Thymus (tissue), 11 donors: ENCODE data around the gene LYPD5. TPM values are rescaled to one million over a fixed set of nuclear protein-coding genes. Genes with fewer than 3 reads are reported as not detected.
A peak's percentile ranks its signal among the peaks of the same experiment; 100 is the strongest.
"Not testable (repeated sequence)": the region's sequence is repeated elsewhere in the genome, so short reads cannot be mapped to it uniquely, and the experiment has no call there.

Experiments used
- DNase-seq, 9 donors: peaks; one replicate each; pipeline ENCODE4 v3.0.0-alpha.2; 2013; ENCODE audit warnings: low spot score in 9 of 9, low read depth in 6 of 9, missing footprints in 1 of 9
- H3K27ac ChIP-seq, 2 donors: one replicate each; pipeline ENCODE4 v1.5.1; 2013; ENCODE audit warnings: control low read depth in 1 of 2, low read depth in 1 of 2, low read length in 1 of 2, mild to moderate bottlenecking in 1 of 2, moderate library complexity in 1 of 2
- H3K27me3 ChIP-seq, 2 donors: one replicate each; pipeline ENCODE4 v1.5.1; 2013; ENCODE audit warnings: low read length in 1 of 2; ENCODE audit not compliant: control insufficient read depth in 2 of 2, insufficient read depth in 1 of 2
- H3K36me3 ChIP-seq, 2 donors: one replicate each; pipeline ENCODE4 v1.5.1; 2013; ENCODE audit warnings: low read length in 1 of 2, mild to moderate bottlenecking in 1 of 2, moderate library complexity in 1 of 2; ENCODE audit not compliant: control insufficient read depth in 2 of 2, insufficient read depth in 2 of 2
- H3K4me1 ChIP-seq, 2 donors: one replicate each; pipeline ENCODE4 v1.5.1; 2013; ENCODE audit warnings: low read length in 2 of 2; ENCODE audit not compliant: control insufficient read depth in 2 of 2, insufficient read depth in 2 of 2
- H3K4me3 ChIP-seq, 2 donors: one replicate each; pipeline ENCODE4 v1.5.1; 2013; ENCODE audit warnings: low read length in 2 of 2, control low read depth in 1 of 2, mild to moderate bottlenecking in 1 of 2
- H3K9me3 ChIP-seq, 2 donors: one replicate each; pipeline ENCODE4 v1.5.1; 2013; ENCODE audit warnings: low read length in 1 of 2, mild to moderate bottlenecking in 1 of 2; ENCODE audit not compliant: control insufficient read depth in 2 of 2, insufficient read depth in 1 of 2
- WGBS: extraction: QIAGEN DNeasy Blood & Tissue Kit; methylation state at CpG from one replicate; pipeline ENCODE4 v1.1.7; 2013; 5-methylcytosine and 5-hydroxymethylcytosine counted together
- polyA plus RNA-seq: library from polyadenylated mRNA; stranded (reverse); fragments of 200-250 nt; gene quantifications from one replicate; pipeline ENCODE4 v1.2.3, GENCODE V29; 2013
- total RNA-seq: library from RNA; stranded (reverse); fragments of 120-200 nt; gene quantifications from one replicate; pipeline ENCODE4 v1.2.4, GENCODE V29; 2013
- donor health status: healthy.

Gene LYPD5
- total and polyA plus RNA-seq, 2 donors = 1.7 to 3.2 TPM

- no peaks in the 10 kb centered on the region for H3K4me1 ChIP-seq
- no peaks in the 10 kb centered on the region for H3K36me3 ChIP-seq
- H3K27ac ChIP-seq = no peak overlapping the region
- WGBS = 40% methylated on average over 8 of the region's 8 CpGs
- H3K4me3 ChIP-seq = no peak overlapping the region
- no peaks in the 10 kb centered on the region for H3K9me3 ChIP-seq
- no peaks in the 10 kb centered on the region for H3K27me3 ChIP-seq
- peak in 6 of 9 donors; percentile 14 to 66 (median 42) for DNase-seq
Observed at GRCh38 chr19:43809762-43810696, 7.8 kb upstream of the LYPD5 start.

DNA sequence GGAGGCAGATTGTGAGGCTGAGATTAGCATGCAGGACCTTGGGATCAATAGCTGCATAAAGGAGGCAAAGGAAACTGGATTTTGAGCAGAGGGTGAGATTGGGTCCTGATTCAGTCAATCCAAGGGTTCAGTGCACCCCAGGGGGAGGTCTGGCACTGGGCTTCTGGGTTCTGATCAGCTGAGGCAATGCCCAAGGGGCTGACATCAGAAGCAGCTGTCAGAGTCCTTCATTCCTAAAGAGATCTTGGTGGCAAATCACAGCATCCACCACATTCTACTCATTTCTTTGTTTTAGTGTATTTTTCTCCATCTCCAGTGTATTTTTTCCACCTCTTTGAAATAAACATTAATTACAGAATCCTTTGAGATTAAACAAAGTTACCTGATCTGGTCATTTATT lies 5.4 kb upstream of the LYPD5 start:
- Histone ChIP-seq H3K27ac (no peak overlapping the region), H3K4me1 (no peaks in the 10 kb centered on the region), H3K9me3 (no peaks in the 10 kb centered on the region), H3K36me3 (no peaks in the 10 kb centered on the region), H3K4me3 (no peak overlapping the region), H3K27me3 (peaks cover 0 to 2% of the 10 kb centered on the region in 2 donors)
- DNase-seq = no peak

- Histone ChIP-seq H3K36me3 (no peaks in the 10 kb centered on the region), H3K9me3 (no peaks in the 10 kb centered on the region), H3K27me3 (peaks cover 0 to 6% of the 10 kb centered on the region in 2 donors), H3K27ac (no peak overlapping the region), H3K4me3 (no peak overlapping the region), H3K4me1 (no peaks in the 10 kb centered on the region)
- WGBS = 82% methylated on average over 5 of the region's 5 CpGs
- DNase-seq = no peak
Observed at GRCh38 chr19:43806848-43807247, 4.6 kb upstream of the LYPD5 start.

DNA sequence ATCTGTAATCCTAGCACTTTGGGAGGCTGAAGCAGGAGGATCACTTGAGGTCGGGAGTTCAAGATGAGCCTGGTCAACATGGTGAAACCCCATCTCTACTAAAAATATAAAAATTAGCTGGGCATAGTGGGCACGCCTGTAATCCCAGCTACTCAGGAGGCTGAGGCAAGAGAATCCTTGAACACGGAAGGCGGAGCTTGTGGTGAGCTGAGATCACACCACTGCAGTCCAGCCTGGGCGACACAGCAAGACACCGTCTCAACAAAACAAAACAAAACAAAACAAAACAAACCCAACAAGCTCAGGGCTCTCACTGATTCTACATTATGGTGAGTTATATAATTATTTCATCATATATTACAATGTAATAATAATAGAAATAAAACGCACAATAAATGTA lies 4.2 kb upstream of the LYPD5 start:
- H3K27me3 ChIP-seq, DNase-seq, H3K27ac ChIP-seq, H3K36me3 ChIP-seq, H3K4me1 ChIP-seq, H3K9me3 ChIP-seq, H3K4me3 ChIP-seq: not testable (repeated sequence)
- WGBS = 97% methylated on average over 7 of the region's 7 CpGs

GRCh38 chr19:43804432-43804831 lies 2.2 kb upstream of the LYPD5 start:
- Histone ChIP-seq H3K27me3 (peaks cover 0 to 11% of the 10 kb centered on the region in 2 donors), H3K36me3 (no peaks in the 10 kb centered on the region), H3K4me3 (no peak overlapping the region), H3K27ac (no peak overlapping the region), H3K4me1 (no peaks in the 10 kb centered on the region), H3K9me3 (no peaks in the 10 kb centered on the region)
- no peak for DNase-seq
- 64% methylated on average over 2 of the region's 2 CpGs for WGBS

DNA sequence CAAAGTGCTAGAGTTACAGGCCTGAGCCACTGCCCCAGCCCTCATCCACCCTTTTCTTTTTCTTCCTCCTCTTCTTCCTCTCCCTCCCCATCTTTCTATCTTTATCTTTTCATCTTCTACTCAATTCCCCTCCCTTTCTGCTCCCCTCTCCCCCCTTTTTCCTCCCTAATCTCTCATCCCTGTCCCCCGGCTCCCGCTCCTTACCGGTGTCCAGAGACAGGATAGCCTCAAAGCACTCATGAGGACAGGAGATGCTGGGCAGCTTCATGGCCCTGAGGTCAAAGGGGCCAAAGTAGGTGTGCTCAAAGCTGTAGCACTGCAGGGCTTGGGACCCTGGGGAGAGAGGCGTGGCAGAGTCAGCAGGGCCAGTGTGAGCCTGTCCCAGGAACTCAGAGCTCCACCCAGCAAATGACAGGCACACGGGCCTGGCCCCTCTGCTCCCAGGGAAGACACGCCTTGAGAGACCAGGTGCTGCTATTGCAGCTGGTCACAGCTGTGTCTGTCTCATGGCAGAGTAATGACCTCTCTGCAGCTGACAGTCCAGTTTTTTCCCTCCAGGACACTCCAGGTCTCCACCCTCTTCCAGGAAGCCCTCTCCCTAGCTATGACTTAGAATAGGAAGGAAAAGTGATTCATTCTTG lies 2.6 kb downstream of the LYPD5 start:
- peaks cover 3 to 6% of the 10 kb centered on the region in 2 donors for H3K4me1 ChIP-seq
- H3K27ac ChIP-seq = no peak overlapping the region
- no peak for DNase-seq
- 86% methylated on average over 6 of the region's 6 CpGs for WGBS
- H3K36me3 ChIP-seq = no peaks in the 10 kb centered on the region
- H3K27me3 ChIP-seq = peaks cover 0 to 37% of the 10 kb centered on the region in 2 donors
- H3K4me3 ChIP-seq = no peak overlapping the region
- H3K9me3 ChIP-seq = peaks cover 1 to 5% of the 10 kb centered on the region in 2 donors

- H3K27ac ChIP-seq = no peak overlapping the region
- H3K4me3 ChIP-seq = peak overlapping the region; percentile 27 to 42
- H3K27me3 ChIP-seq = peaks cover 0 to 37% of the 10 kb centered on the region in 2 donors
- WGBS = 21% methylated on average over 70 of the region's 70 CpGs
- no peak for DNase-seq
- peaks cover 3 to 6% of the 10 kb centered on the region in 2 donors for H3K4me1 ChIP-seq
- H3K36me3 ChIP-seq = no peaks in the 10 kb centered on the region
- peaks cover 1 to 5% of the 10 kb centered on the region in 2 donors for H3K9me3 ChIP-seq
Observed at GRCh38 chr19:43798546-43799409, 3.5 kb downstream of the LYPD5 start.

DNA sequence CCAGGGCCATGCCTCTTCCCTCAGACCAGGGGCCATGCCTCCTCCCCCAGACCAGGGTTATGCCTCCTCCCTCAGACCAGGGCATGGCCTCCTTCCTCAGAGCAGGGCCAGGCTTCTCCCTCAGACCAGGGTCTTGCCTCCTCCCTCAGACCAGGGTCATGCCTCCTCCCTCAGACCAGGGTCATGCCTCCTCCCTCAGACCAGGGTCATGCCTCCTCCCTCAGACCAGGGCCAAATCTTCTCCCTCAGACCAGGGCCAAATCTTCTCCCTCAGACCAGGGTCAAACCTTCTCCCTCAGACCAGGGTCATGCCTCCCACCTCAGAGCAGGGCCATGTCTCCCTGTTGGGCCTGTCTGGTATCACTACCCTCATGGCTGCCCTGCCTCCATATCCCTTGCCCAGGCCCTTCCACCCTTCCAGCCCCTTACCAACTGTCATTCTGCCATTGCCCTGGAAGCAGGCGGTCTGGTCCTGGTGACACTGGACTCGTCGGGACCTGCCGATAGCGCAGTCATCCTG lies 4.2 kb downstream of the LYPD5 start:
- peaks cover 3 to 6% of the 10 kb centered on the region in 2 donors for H3K4me1 ChIP-seq
- H3K27ac ChIP-seq = no peak overlapping the region
- peaks cover 1 to 5% of the 10 kb centered on the region in 2 donors for H3K9me3 ChIP-seq
- DNase-seq = no peak
- peak overlapping the region; percentile 27 to 42 for H3K4me3 ChIP-seq
- no peaks in the 10 kb centered on the region for H3K36me3 ChIP-seq
- 48% methylated on average over 5 of the region's 5 CpGs for whole genome bisulfite sequencing
- H3K27me3 ChIP-seq = peaks cover 0 to 35% of the 10 kb centered on the region in 2 donors
